Smooth muscle cell (in vitro differentiated cells): ENCODE data around the gene PXN. TPM values are rescaled to one million over a fixed set of nuclear protein-coding genes. Genes with fewer than 3 reads are reported as not detected.

Experiments used
- DNase-seq: peaks from one replicate; lab custom pipeline; 2025; ENCODE audit not compliant: unreplicated experiment; lab: John Stamatoyannopoulos, UW
- H2AFZ ChIP-seq: fragments of 200-600 bp; sonication (generic); 2 replicates; pipeline ENCODE4 v1.6.0; 2016; ENCODE audit warnings: antibody characterized with exemption, low read depth, mild to moderate bottlenecking
- H3F3A ChIP-seq: fragments of 200-600 bp; sonication (generic); 2 replicates; pipeline ENCODE4 v1.6.0; 2017; ENCODE audit warnings: antibody characterized with exemption, low read depth
- H3K27ac ChIP-seq: fragments of 200-600 bp; sonication (generic); 2 replicates; pipeline ENCODE4 v1.5.1; 2016; ENCODE audit warnings: low read depth, mild to moderate bottlenecking
- H3K27me3 ChIP-seq: fragments of 200-600 bp; sonication (generic); 2 replicates; pipeline ENCODE4 v1.6.1; 2016; ENCODE audit warnings: low read depth, mild to moderate bottlenecking
- H3K36me3 ChIP-seq: fragments of 200-600 bp; sonication (generic); 2 replicates; pipeline ENCODE4 v1.5.1; 2016; ENCODE audit warnings: low read depth
- H3K4me1 ChIP-seq: fragments of 200-600 bp; sonication (generic); 2 replicates; pipeline ENCODE4 v1.5.1; 2016; ENCODE audit warnings: low read depth
- H3K4me2 ChIP-seq: fragments of 200-600 bp; sonication (generic); 2 replicates; pipeline ENCODE4 v1.6.0; 2016; ENCODE audit warnings: mild to moderate bottlenecking
- H3K4me3 ChIP-seq: fragments of 200-600 bp; sonication (generic); 2 replicates; pipeline ENCODE4 v1.5.1; 2016; ENCODE audit warnings: mild to moderate bottlenecking
- H3K79me2 ChIP-seq: fragments of 200-600 bp; sonication (generic); 2 replicates; pipeline ENCODE4 v1.6.0; 2016; ENCODE audit warnings: low read depth, mild to moderate bottlenecking
- H3K9ac ChIP-seq: fragments of 200-600 bp; sonication (generic); 2 replicates; pipeline ENCODE4 v1.6.0; 2016; ENCODE audit warnings: low read depth
- H3K9me3 ChIP-seq: fragments of 200-600 bp; sonication (generic); replicated peaks from 2 replicates; pipeline ENCODE4 v1.5.1; 2016; ENCODE audit warnings: low read depth
- H4K20me1 ChIP-seq: fragments of 200-600 bp; sonication (generic); 2 replicates; pipeline ENCODE4 v1.6.0; 2016; ENCODE audit warnings: low read depth
- WGBS: methylation state at CpG from one replicate; pipeline ENCODE4 v1.1.7; 2016; ENCODE audit warnings: low lambda C conversion rate; 5-methylcytosine and 5-hydroxymethylcytosine counted together
- polyA plus RNA-seq: library from polyadenylated mRNA; unstranded; fragments of >200 nt; fragmentation: Nextera tagmentation; extraction: Ambion mirVana; gene quantifications from 2 replicates; pipeline ENCODE4 v1.2.1, GENCODE V29; 2016
- total RNA-seq: library from RNA; depleted of rRNA; stranded (reverse); fragments of >200 nt; gene quantifications from 2 replicates; pipeline ENCODE4 v1.2.3, GENCODE V29; 2014
- TF ChIP-seq, protein P1 (sequence below): fragments of 200-600 bp; sonication (generic); IDR thresholded peaks from 2 replicates; pipeline ENCODE4 v1.5.1; 2017; ENCODE audit warnings: borderline replicate concordance, mild to moderate bottlenecking, antibody characterized with exemption; ENCODE audit not compliant: insufficient read depth, poor library complexity, severe bottlenecking

Gene PXN
- total and polyA plus RNA-seq, 2 experiments from 2014 or later, result 17.2 to 27.0 TPM

DNA sequence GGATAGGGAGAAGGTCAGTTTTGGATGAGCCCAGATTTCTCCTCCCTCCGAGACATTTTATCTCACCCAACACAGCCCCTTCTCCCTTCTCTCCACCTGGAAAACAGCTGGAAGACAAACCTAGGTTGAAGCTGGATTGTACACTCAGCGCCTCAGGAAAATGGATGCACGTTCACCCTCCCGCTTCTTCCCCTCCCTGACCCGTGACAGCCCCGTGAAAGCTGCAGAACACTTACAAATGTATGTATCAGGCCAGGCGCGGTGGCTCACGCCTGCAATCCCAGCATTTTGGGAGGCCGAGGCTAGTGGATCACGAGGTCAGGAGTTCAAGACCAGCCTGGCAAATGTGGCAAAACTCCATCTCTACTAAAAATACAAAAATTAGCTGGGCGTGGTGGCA lies 22.0 kb upstream of the PXN start:
- Histone ChIP-seq H3K79me2 (no peaks in the 10 kb centered on the region), H3K9me3 (no peaks in the 10 kb centered on the region), H2AFZ (no peak overlapping the region), H3F3A (peaks cover 2% of the 10 kb centered on the region), H3K36me3 (no peaks in the 10 kb centered on the region), H3K9ac (no peak overlapping the region), H4K20me1 (no peaks in the 10 kb centered on the region), H3K27me3 (no peaks in the 10 kb centered on the region), H3K4me1 (peaks cover 3% of the 10 kb centered on the region), H3K27ac (no peak overlapping the region), H3K4me3 (no peak overlapping the region), H3K4me2 (no peak overlapping the region)
- DNase-seq, result no peak
- 95% methylated on average over 12 of the region's 12 CpGs for WGBS
- TF ChIP-seq, protein P1, sequence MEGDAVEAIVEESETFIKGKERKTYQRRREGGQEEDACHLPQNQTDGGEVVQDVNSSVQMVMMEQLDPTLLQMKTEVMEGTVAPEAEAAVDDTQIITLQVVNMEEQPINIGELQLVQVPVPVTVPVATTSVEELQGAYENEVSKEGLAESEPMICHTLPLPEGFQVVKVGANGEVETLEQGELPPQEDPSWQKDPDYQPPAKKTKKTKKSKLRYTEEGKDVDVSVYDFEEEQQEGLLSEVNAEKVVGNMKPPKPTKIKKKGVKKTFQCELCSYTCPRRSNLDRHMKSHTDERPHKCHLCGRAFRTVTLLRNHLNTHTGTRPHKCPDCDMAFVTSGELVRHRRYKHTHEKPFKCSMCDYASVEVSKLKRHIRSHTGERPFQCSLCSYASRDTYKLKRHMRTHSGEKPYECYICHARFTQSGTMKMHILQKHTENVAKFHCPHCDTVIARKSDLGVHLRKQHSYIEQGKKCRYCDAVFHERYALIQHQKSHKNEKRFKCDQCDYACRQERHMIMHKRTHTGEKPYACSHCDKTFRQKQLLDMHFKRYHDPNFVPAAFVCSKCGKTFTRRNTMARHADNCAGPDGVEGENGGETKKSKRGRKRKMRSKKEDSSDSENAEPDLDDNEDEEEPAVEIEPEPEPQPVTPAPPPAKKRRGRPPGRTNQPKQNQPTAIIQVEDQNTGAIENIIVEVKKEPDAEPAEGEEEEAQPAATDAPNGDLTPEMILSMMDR, result no peak

DNA sequence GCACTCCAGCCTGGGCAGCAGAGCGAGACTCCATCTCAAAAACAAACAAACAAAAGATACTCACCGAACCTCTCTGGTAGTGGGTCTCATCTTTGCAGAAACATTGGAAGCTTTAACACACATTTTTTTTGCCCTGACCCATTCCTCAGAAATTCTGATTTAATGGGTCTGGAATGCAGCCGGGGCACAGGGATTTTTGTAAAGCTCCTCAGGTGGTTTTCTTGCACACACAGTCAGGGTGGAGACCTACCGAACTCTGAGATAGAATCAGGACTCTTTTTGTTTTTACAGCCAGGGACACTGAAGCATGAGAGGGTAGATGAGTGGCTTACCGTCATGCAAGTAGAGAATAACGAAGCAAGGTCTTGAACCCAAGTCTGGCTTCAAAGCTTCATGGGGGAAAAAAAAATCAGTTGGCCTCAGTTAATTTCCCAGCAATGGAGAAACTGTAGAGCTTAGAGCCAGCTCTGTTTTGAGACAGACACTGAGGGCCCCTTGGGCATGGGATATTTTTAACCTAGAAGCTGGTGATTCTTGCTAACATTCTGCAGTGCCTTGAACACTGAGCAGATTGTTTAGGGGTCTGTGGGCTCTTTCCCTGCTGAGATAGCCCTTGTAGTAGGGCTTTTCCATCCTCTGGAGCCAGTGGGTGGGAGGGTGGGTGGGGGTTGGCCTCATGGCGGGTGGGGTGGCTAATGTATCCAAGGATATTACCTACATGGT lies 21.4 kb upstream of the PXN start:
- Histone ChIP-seq H3K4me1 (peaks cover 3% of the 10 kb centered on the region), H3K9me3 (no peaks in the 10 kb centered on the region), H3K27ac (peak overlapping the region; percentile 38), H3F3A (no peaks in the 10 kb centered on the region), H3K9ac (no peak overlapping the region), H3K4me2 (peak overlapping the region; percentile 67), H3K36me3 (no peaks in the 10 kb centered on the region), H3K79me2 (no peaks in the 10 kb centered on the region), H3K4me3 (no peak overlapping the region), H3K27me3 (no peaks in the 10 kb centered on the region), H2AFZ (no peak overlapping the region), H4K20me1 (no peaks in the 10 kb centered on the region)
- 49% methylated on average over 7 of the region's 7 CpGs for WGBS
- DNase-seq, result no peak
- TF ChIP-seq, protein P1, result no peak

DNA sequence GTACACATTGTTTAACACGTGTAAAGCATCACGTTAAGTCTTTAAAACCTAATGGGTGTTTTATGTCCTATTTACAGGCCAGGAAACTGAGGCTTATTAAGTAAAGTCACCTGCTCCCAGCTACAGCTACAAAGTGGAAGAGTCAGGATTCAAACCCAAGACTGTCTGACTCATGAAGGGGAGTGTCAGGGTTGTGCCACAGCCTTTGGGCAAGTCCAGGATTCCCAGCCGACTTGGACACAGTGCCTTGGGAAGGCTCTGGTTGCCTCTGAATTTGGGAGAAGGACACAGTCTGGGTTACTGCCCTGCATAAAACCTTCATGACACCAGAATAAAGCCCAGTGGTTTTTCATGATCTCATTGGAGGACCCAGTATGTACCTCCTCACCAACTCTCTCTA lies 18.9 kb upstream of the PXN start:
- Histone ChIP-seq H3K4me2 (no peak overlapping the region), H3K4me3 (no peak overlapping the region), H4K20me1 (no peaks in the 10 kb centered on the region), H3K36me3 (no peaks in the 10 kb centered on the region), H2AFZ (no peak overlapping the region), H3K4me1 (peaks cover 3% of the 10 kb centered on the region), H3K27me3 (no peaks in the 10 kb centered on the region), H3K9ac (no peak overlapping the region), H3K79me2 (no peaks in the 10 kb centered on the region), H3K27ac (no peak overlapping the region), H3F3A (no peaks in the 10 kb centered on the region), H3K9me3 (no peaks in the 10 kb centered on the region)
- DNase-seq, result no peak
- WGBS, result 98% methylated on average over 3 of the region's 3 CpGs
- TF ChIP-seq, protein P1, result no peak

DNA sequence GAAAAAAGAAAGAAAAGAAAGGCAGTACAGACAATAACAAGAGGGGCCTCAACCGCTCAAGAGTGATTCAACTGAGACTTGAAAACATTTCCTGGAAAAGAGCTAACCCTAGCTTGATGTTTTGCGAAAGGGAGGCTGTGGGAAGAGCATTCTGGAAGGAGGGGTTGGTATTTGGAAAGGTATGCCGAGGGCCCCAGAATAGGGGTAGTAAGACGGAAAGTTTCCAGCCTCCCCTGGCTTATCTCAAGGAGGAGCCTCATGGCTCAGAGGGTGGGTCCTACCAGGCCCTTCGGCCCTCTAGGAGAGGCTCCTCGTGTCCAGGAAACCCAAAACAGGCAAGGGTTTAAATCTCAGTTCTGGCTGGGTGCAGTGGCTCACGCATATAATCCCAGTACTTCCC lies 17.8 kb upstream of the PXN start:
- H3K4me2 ChIP-seq, result no peak overlapping the region
- no peaks in the 10 kb centered on the region for H3K79me2 ChIP-seq
- DNase-seq, result no peak
- no peaks in the 10 kb centered on the region for H3F3A ChIP-seq
- no peak overlapping the region for H3K4me3 ChIP-seq
- H3K27ac ChIP-seq, result no peak overlapping the region
- H4K20me1 ChIP-seq, result no peaks in the 10 kb centered on the region
- no peaks in the 10 kb centered on the region for H3K27me3 ChIP-seq
- peaks cover 3% of the 10 kb centered on the region for H3K4me1 ChIP-seq
- no peaks in the 10 kb centered on the region for H3K9me3 ChIP-seq
- peak overlapping the region; percentile 59 for H2AFZ ChIP-seq
- 18% methylated on average over 7 of the region's 7 CpGs for WGBS
- H3K36me3 ChIP-seq, result no peaks in the 10 kb centered on the region
- no peak overlapping the region for H3K9ac ChIP-seq
- TF ChIP-seq, protein P1, result no peak
